Measurements from ENCODE around the gene YPEL1.
"Not testable (repeated sequence)": the region's sequence is repeated elsewhere in the genome, so short reads cannot be mapped to it uniquely, and the experiment has no call there.

YPEL1 gene

GRCh38 chr22:21695430-21696085 is 40.0 kb downstream of the YPEL1 start:
- 0 out of 22 replicates have a peak overlapping the region, but pooled peaks of 1 of the 11 experiments have one; percentile 5 for H3K27ac ChIP-seq
- no peaks in the 10 kb centered on the region for H3K27me3 ChIP-seq
- TF ChIP-seq Cebpa-rat (IDR thresholded peaks at IDR 0.05): no peak
- peaks cover 13 to 53% (median 27%) of the 10 kb centered on the region in 10 experiments for H3K4me1 ChIP-seq
- H3K4me2 ChIP-seq: 0 out of 22 replicates have a peak overlapping the region, but pooled peaks of 1 of the 11 experiments have one; percentile 5
- peaks cover 69 to 92% (median 84%) of the 10 kb centered on the region in 11 experiments for H3K36me3 ChIP-seq
- peaks cover 0 to 59% (median 13%) of the 10 kb centered on the region in 11 experiments; a peak in 11 of 22 replicates for H4K20me1 ChIP-seq
- H3K4me3 ChIP-seq: no peak overlapping the region
- peak overlapping the region in 2 of 11 experiments; percentile 9 to 14; a peak in 1 of 22 replicates for H3K9ac ChIP-seq
- H3K9me3 ChIP-seq (replicated peaks in 1 of 11): no peaks in the 10 kb centered on the region

- peaks cover 20 to 59% (median 33%) of the 10 kb centered on the region in 10 experiments for H3K4me1 ChIP-seq
- no peak overlapping the region for H3K4me3 ChIP-seq
- H3K36me3 ChIP-seq: peaks cover 69 to 86% (median 79%) of the 10 kb centered on the region in 11 experiments
- TF ChIP-seq Cebpa-rat (IDR thresholded peaks at IDR 0.05): no peak
- peaks cover 0 to 63% (median 19%) of the 10 kb centered on the region in 11 experiments; a peak in 13 of 22 replicates for H4K20me1 ChIP-seq
- no peak overlapping the region for H3K4me2 ChIP-seq
- H3K27ac ChIP-seq: 0 out of 22 replicates have a peak overlapping the region, but pooled peaks of 1 of the 11 experiments have one; percentile 5
- H3K9ac ChIP-seq: 0 out of 22 replicates have a peak overlapping the region, but pooled peaks of 1 of the 11 experiments have one; percentile 9
- no peaks in the 10 kb centered on the region for H3K27me3 ChIP-seq
- no peaks in the 10 kb centered on the region for H3K9me3 ChIP-seq (replicated peaks in 1 of 11)
Measured at GRCh38 chr22:21694795-21695429, 40.7 kb downstream of the YPEL1 start.

GRCh38 chr22:21694394-21694793 is 41.2 kb downstream of the YPEL1 start:
- Histone ChIP-seq H3K27ac (no peak overlapping the region; a peak in 1 of 22 replicates), H4K20me1 (peaks cover 0 to 66% (median 24%) of the 10 kb centered on the region in 11 experiments; a peak in 13 of 22 replicates), H3K4me1 (peaks cover 25 to 61% (median 38%) of the 10 kb centered on the region in 10 experiments), H3K4me2 (no peak overlapping the region), H3K27me3 (no peaks in the 10 kb centered on the region), H3K9me3 (replicated peaks in 1 of 11) (no peaks in the 10 kb centered on the region), H3K9ac (no peak overlapping the region), H3K4me3 (no peak overlapping the region), H3K36me3 (peaks cover 68 to 81% (median 75%) of the 10 kb centered on the region in 11 experiments)
- no peak for TF ChIP-seq Cebpa-rat (IDR thresholded peaks at IDR 0.05)

GRCh38 chr22:21693999-21694341 is 41.6 kb downstream of the YPEL1 start:
- Histone ChIP-seq H3K4me2 (no peak overlapping the region), H3K4me3 (no peak overlapping the region), H3K36me3 (peaks cover 65 to 76% (median 71%) of the 10 kb centered on the region in 11 experiments), H3K4me1 (peaks cover 29 to 61% (median 39%) of the 10 kb centered on the region in 10 experiments), H3K27ac (no peak overlapping the region; a peak in 1 of 22 replicates), H3K27me3 (no peaks in the 10 kb centered on the region), H4K20me1 (peaks cover 0 to 67% (median 25%) of the 10 kb centered on the region in 11 experiments; a peak in 13 of 22 replicates), H3K9me3 (replicated peaks in 1 of 11) (no peaks in the 10 kb centered on the region), H3K9ac (no peak overlapping the region)
- no peak for TF ChIP-seq Cebpa-rat (IDR thresholded peaks at IDR 0.05)

- no peak overlapping the region for H3K27ac ChIP-seq
- peaks cover 0 to 67% (median 25%) of the 10 kb centered on the region in 11 experiments; a peak in 13 of 22 replicates for H4K20me1 ChIP-seq
- no peak overlapping the region for H3K4me3 ChIP-seq
- peaks cover 33 to 61% (median 39%) of the 10 kb centered on the region in 10 experiments for H3K4me1 ChIP-seq
- no peaks in the 10 kb centered on the region for H3K9me3 ChIP-seq (replicated peaks in 1 of 11)
- no peak overlapping the region for H3K4me2 ChIP-seq
- H3K36me3 ChIP-seq: peaks cover 60 to 74% (median 66%) of the 10 kb centered on the region in 11 experiments
- TF ChIP-seq Cebpa-rat (IDR thresholded peaks at IDR 0.05): no peak
- H3K9ac ChIP-seq: no peak overlapping the region
- no peaks in the 10 kb centered on the region for H3K27me3 ChIP-seq
Measured at GRCh38 chr22:21693333-21693998, 42.1 kb downstream of the YPEL1 start.

- Histone ChIP-seq H4K20me1 (peaks cover 0 to 67% (median 26%) of the 10 kb centered on the region in 11 experiments; a peak in 13 of 22 replicates), H3K4me1 (peaks cover 36 to 64% (median 41%) of the 10 kb centered on the region in 10 experiments), H3K36me3 (peaks cover 55 to 75% (median 62%) of the 10 kb centered on the region in 11 experiments)
- H3K27ac ChIP-seq; H3K4me3 ChIP-seq; H3K9ac ChIP-seq; H3K9me3 ChIP-seq (replicated peaks in 1 of 11); H3K27me3 ChIP-seq; H3K4me2 ChIP-seq: not testable (repeated sequence)
Measured at GRCh38 chr22:21692856-21693255, 42.7 kb downstream of the YPEL1 start.

GRCh38 chr22:21691816-21692215 is 43.8 kb downstream of the YPEL1 start:
- Histone ChIP-seq H3K9me3 (replicated peaks in 1 of 11) (no peaks in the 10 kb centered on the region), H4K20me1 (peaks cover 0 to 67% (median 27%) of the 10 kb centered on the region in 11 experiments; a peak in 12 of 22 replicates), H3K4me2 (peak overlapping the region in 6 of 11 experiments; percentile 31 to 94 (median 89); a peak in 10 of 22 replicates), H3K27me3 (no peaks in the 10 kb centered on the region), H3K27ac (0 out of 22 replicates have a peak overlapping the region, but pooled peaks of 1 of the 11 experiments have one; percentile 37), H3K4me1 (peaks cover 46 to 75% (median 52%) of the 10 kb centered on the region in 10 experiments), H3K4me3 (no peak overlapping the region), H3K36me3 (peaks cover 53 to 75% (median 61%) of the 10 kb centered on the region in 11 experiments), H3K9ac (0 out of 22 replicates have a peak overlapping the region, but pooled peaks of 1 of the 11 experiments have one; percentile 14)
- no peak for TF ChIP-seq Cebpa-rat (IDR thresholded peaks at IDR 0.05)

GRCh38 chr22:21690401-21690801 is 45.2 kb downstream of the YPEL1 start:
- Histone ChIP-seq H3K27me3 (no peaks in the 10 kb centered on the region), H3K27ac (peak overlapping the region; percentile 9 to 68 (median 56); a peak in 21 of 22 replicates), H3K9me3 (replicated peaks in 1 of 11) (no peaks in the 10 kb centered on the region), H3K4me1 (peaks cover 46 to 75% (median 57%) of the 10 kb centered on the region in 10 experiments), H3K4me3 (peak overlapping the region in 3 of 10 experiments; percentile 0 to 8 (median 6); a peak in 2 of 20 replicates), H3K4me2 (peak overlapping the region; percentile 74 to 94 (median 89)), H4K20me1 (peaks cover 0 to 65% (median 25%) of the 10 kb centered on the region in 11 experiments; a peak in 12 of 22 replicates), H3K9ac (peak overlapping the region; percentile 6 to 60 (median 34); a peak in 20 of 22 replicates), H3K36me3 (peaks cover 53 to 75% (median 61%) of the 10 kb centered on the region in 11 experiments)
- no peak for TF ChIP-seq Cebpa-rat (IDR thresholded peaks at IDR 0.05)

Measured in BLaER1 treated with 17β-estradiol and CSF1 and Interleukin-3, amounts not matched to agents 10 nM and 100 nM (cell line).